ENCODE measurements around the gene APBB2.
A peak's percentile ranks its signal among the peaks of the same experiment; 100 is the strongest.

The APBB2 gene

GRCh38 chr4:41217374-41217773, 3.0 kb upstream of the APBB2 start:
- no peak for DNase-seq (ENCODE audit: low read depth)
- H3K4me3 ChIP-seq (ENCODE audit: low read depth, low read length), result no peak overlapping the region
- no peak for TF ChIP-seq CTCF (IDR thresholded peaks at IDR 0.05; ENCODE audit: low read depth, low read length, missing control alignments)
- in situ Hi-C loops (cut with HindIII; ENCODE audit: low sequenced_read_pairs), result no loop called here

GRCh38 chr4:41217020-41217333, 2.6 kb upstream of the APBB2 start:
- TF ChIP-seq CTCF (IDR thresholded peaks at IDR 0.05; ENCODE audit: low read depth, low read length, missing control alignments), result no peak
- H3K4me3 ChIP-seq (ENCODE audit: low read depth, low read length), result peak overlapping the region; percentile 54
- in situ Hi-C loops (cut with HindIII; ENCODE audit: low sequenced_read_pairs), result no loop called here
- no peak for DNase-seq (ENCODE audit: low read depth)

GRCh38 chr4:41216294-41217019, 2.1 kb upstream of the APBB2 start:
- no peak for DNase-seq (ENCODE audit: low read depth)
- peak; percentile 52 for TF ChIP-seq CTCF (IDR thresholded peaks at IDR 0.05; ENCODE audit: low read depth, low read length, missing control alignments)
- in situ Hi-C loops (cut with HindIII; ENCODE audit: low sequenced_read_pairs), result no loop called here
- H3K4me3 ChIP-seq (ENCODE audit: low read depth, low read length), result peak overlapping the region; percentile 54

DNA sequence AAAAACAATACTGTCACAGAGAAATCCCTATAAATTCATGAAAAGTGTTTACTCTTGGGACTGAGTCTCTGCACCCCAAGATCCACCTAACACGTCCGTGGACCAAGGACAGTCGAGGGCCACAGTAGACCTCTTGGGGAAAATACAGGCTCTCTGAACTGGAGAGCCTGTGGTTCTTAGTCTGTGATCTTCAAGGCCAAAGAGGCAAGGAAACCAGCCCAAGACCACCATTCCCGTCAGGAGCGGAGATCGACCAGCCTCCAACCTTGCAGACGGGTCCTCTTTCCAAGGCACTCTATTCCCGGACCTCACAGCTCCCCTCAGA, 1.6 kb upstream of the APBB2 start:
- in situ Hi-C loops (cut with HindIII; ENCODE audit: low sequenced_read_pairs), result no loop called here
- no peak for TF ChIP-seq CTCF (IDR thresholded peaks at IDR 0.05; ENCODE audit: low read depth, low read length, missing control alignments)
- peak overlapping the region; percentile 54 for H3K4me3 ChIP-seq (ENCODE audit: low read depth, low read length)
- DNase-seq (ENCODE audit: low read depth), result no peak

DNA sequence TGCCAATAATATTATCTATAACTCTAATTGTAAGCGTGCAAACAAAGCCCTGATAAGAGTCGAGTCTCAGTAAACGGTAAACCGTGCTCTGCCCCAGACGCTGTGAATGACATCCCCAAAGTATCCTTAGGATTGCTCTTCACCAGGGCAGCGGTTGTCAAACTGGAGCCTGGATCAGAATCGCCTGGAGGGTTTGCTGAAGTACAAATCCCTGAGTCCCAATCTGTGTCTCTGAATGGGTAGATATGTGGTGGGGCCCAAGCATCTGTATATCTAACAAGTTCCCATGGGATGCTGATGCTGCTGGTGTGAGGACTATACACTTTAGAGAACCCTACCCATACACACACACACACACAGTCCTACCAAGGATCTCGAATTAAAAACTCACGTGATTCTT, 813 bp upstream of the APBB2 start:
- no peak for DNase-seq (ENCODE audit: low read depth)
- TF ChIP-seq CTCF (IDR thresholded peaks at IDR 0.05; ENCODE audit: low read depth, low read length, missing control alignments), result no peak
- in situ Hi-C loops (cut with HindIII; ENCODE audit: low sequenced_read_pairs), result no loop called here
- H3K4me3 ChIP-seq (ENCODE audit: low read depth, low read length), result no peak overlapping the region

- no peak for TF ChIP-seq CTCF (IDR thresholded peaks at IDR 0.05; ENCODE audit: low read depth, low read length, missing control alignments)
- no peak overlapping the region for H3K4me3 ChIP-seq (ENCODE audit: low read depth, low read length)
- DNase-seq (ENCODE audit: low read depth), result no peak
- in situ Hi-C loops (cut with HindIII; ENCODE audit: low sequenced_read_pairs), result no loop called here
These were observed 444 bp upstream of the APBB2 start for GRCh38 chr4:41214825-41215146.
